GM19035 (cell line): ENCODE measurements around the gene FAM174A.
"Not testable (repeated sequence)": the region's sequence is repeated elsewhere in the genome, so short reads cannot be mapped to it uniquely, and the experiment has no call there.

Experiments used
- ATAC-seq: cut with Tn5 transposase; IDR thresholded peaks from one replicate; pipeline ENCODE4 v1.9.1; 2021; ENCODE audit not compliant: unreplicated experiment

The FAM174A gene

GRCh38 chr5:100574716-100575115 lies 39.5 kb downstream of the FAM174A start:
- ATAC-seq: no peak

GRCh38 chr5:100575815-100576214 lies 40.6 kb downstream of the FAM174A start:
- no peak for ATAC-seq

- no peak for ATAC-seq
Observed at GRCh38 chr5:100576217-100576751, 41.1 kb downstream of the FAM174A start.

- no peak for ATAC-seq
Observed at GRCh38 chr5:100577506-100577905, 42.3 kb downstream of the FAM174A start.

- ATAC-seq: peak; percentile 78
Observed at GRCh38 chr5:100584069-100584468, 48.9 kb downstream of the FAM174A start.

GRCh38 chr5:100584889-100585288 lies 49.7 kb downstream of the FAM174A start:
- no peak for ATAC-seq

GRCh38 chr5:100590867-100591266 lies 55.7 kb downstream of the FAM174A start:
- no peak for ATAC-seq

- no peak for ATAC-seq
Observed at GRCh38 chr5:100595152-100595811, 60.1 kb downstream of the FAM174A start.

GRCh38 chr5:100595812-100596173 lies 60.6 kb downstream of the FAM174A start:
- no peak for ATAC-seq

- ATAC-seq: no peak
Observed at GRCh38 chr5:100598446-100598845, 63.3 kb downstream of the FAM174A start.

- ATAC-seq: no peak
Observed at GRCh38 chr5:100600298-100600994, 65.3 kb downstream of the FAM174A start.

- no peak for ATAC-seq
Observed at GRCh38 chr5:100603141-100603540, 68.0 kb downstream of the FAM174A start.

- ATAC-seq: not testable (repeated sequence)
Observed at GRCh38 chr5:100604021-100604420, 68.8 kb downstream of the FAM174A start.

- no peak for ATAC-seq
Observed at GRCh38 chr5:100609594-100609993, 74.4 kb downstream of the FAM174A start.

GRCh38 chr5:100614308-100614707 lies 79.1 kb downstream of the FAM174A start:
- ATAC-seq: no peak

GRCh38 chr5:100615362-100615761 lies 80.2 kb downstream of the FAM174A start:
- ATAC-seq: no peak

GRCh38 chr5:100616291-100616690 lies 81.1 kb downstream of the FAM174A start:
- no peak for ATAC-seq

GRCh38 chr5:100616981-100617380 lies 81.8 kb downstream of the FAM174A start:
- no peak for ATAC-seq

GRCh38 chr5:100623719-100624118 lies 88.5 kb downstream of the FAM174A start:
- peak; percentile 84 for ATAC-seq

- peak; percentile 61 for ATAC-seq
Observed at GRCh38 chr5:100634937-100635534, 99.9 kb downstream of the FAM174A start.
